H9 (cell line): ENCODE results near the gene SMARCA2. TPM values are rescaled to one million over a fixed set of nuclear protein-coding genes. Genes with fewer than 3 reads are reported as not detected.

Source experiments
- DNase-seq: peaks from one replicate; pipeline ENCODE4 v3.0.0-alpha.2; 2017
- H2AFZ ChIP-seq: one replicate; pipeline ENCODE4 v1.6.1; 2013; ENCODE audit warnings: mild to moderate bottlenecking, low read length, control low read depth, moderate library complexity
- H2AK5ac ChIP-seq: 2 replicates; pipeline ENCODE4 v1.6.1; 2013; ENCODE audit warnings: low read length, control low read depth, mixed read lengths; ENCODE audit not compliant: insufficient read length
- H2BK120ac ChIP-seq: one replicate; pipeline ENCODE4 v1.6.1; 2013; ENCODE audit warnings: low read depth, mild to moderate bottlenecking, low read length, control low read depth, inconsistent platforms; ENCODE audit not compliant: poor library complexity, severe bottlenecking
- H2BK12ac ChIP-seq: 2 replicates; pipeline ENCODE4 v1.6.1; 2013; ENCODE audit warnings: low read length, control low read depth, mixed read lengths, low read depth; ENCODE audit not compliant: insufficient read length
- H2BK15ac ChIP-seq: 2 replicates; pipeline ENCODE4 v1.6.1; 2013; ENCODE audit warnings: low read depth, low read length, control low read depth
- H2BK20ac ChIP-seq: one replicate; pipeline ENCODE4 v1.6.1; 2013; ENCODE audit warnings: low read depth, mild to moderate bottlenecking, low read length, control low read depth, inconsistent platforms; ENCODE audit not compliant: poor library complexity, severe bottlenecking
- H2BK5ac ChIP-seq: 2 replicates; pipeline ENCODE4 v1.6.1; 2013; ENCODE audit warnings: low read length, control low read depth, mixed read lengths; ENCODE audit not compliant: insufficient read length
- H3K14ac ChIP-seq: 2 replicates; pipeline ENCODE4 v1.6.1; 2013; ENCODE audit warnings: low read length, control low read depth; ENCODE audit not compliant: insufficient read depth
- H3K18ac ChIP-seq: 2 replicates; pipeline ENCODE4 v1.6.1; 2013; ENCODE audit warnings: low read depth, mild to moderate bottlenecking, mixed read lengths, low read length, control low read depth; ENCODE audit not compliant: insufficient read length
- H3K23ac ChIP-seq: 2 replicates; pipeline ENCODE4 v1.6.1; 2013; ENCODE audit warnings: low read length, control low read depth, mixed read lengths, low read depth; ENCODE audit not compliant: insufficient read length
- H3K23me2 ChIP-seq: 2 replicates; pipeline ENCODE4 v1.6.1; 2013; ENCODE audit warnings: low read depth, mild to moderate bottlenecking, mixed read lengths, low read length, control low read depth; ENCODE audit not compliant: insufficient read length, poor library complexity, severe bottlenecking
- H3K27ac ChIP-seq: 2 replicates; pipeline ENCODE4 v1.5.1; 2013; ENCODE audit warnings: low read length, control low read depth, mixed read lengths, low read depth; ENCODE audit not compliant: insufficient read length
- H3K27me3 ChIP-seq: 2 replicates; pipeline ENCODE4 v1.6.1; 2013; ENCODE audit warnings: low read length, control low read depth, inconsistent platforms; ENCODE audit not compliant: insufficient read depth
- H3K4ac ChIP-seq: 2 replicates; pipeline ENCODE4 v1.6.1; 2013; ENCODE audit warnings: low read depth, mild to moderate bottlenecking, control low read depth, inconsistent platforms, low read length, moderate library complexity
- H3K4me1 ChIP-seq: 2 replicates; pipeline ENCODE4 v1.6.1; 2013; ENCODE audit warnings: low read length, control low read depth, inconsistent platforms; ENCODE audit not compliant: insufficient read depth
- H3K4me2 ChIP-seq: 2 replicates; pipeline ENCODE4 v1.6.1; 2013; ENCODE audit warnings: low read length, control low read depth, mixed read lengths; ENCODE audit not compliant: insufficient read length, insufficient read depth
- H3K56ac ChIP-seq: 2 replicates; pipeline ENCODE4 v1.6.1; 2013; ENCODE audit warnings: low read depth, mild to moderate bottlenecking, mixed read lengths, low read length, control low read depth; ENCODE audit not compliant: insufficient read length
- H3K79me1 ChIP-seq: 2 replicates; pipeline ENCODE4 v1.6.1; 2013; ENCODE audit warnings: low read depth, mild to moderate bottlenecking, moderate library complexity, low read length, control low read depth, inconsistent platforms; ENCODE audit not compliant: insufficient read depth, poor library complexity, severe bottlenecking
- H3K79me2 ChIP-seq: 2 replicates; pipeline ENCODE4 v1.6.1; 2013; ENCODE audit warnings: low read length, control low read depth, inconsistent platforms; ENCODE audit not compliant: insufficient read depth
- H3K9ac ChIP-seq: 2 replicates; pipeline ENCODE4 v1.6.1; 2013; ENCODE audit warnings: low read length, control low read depth, mixed read lengths; ENCODE audit not compliant: insufficient read length; ENCODE audit errors: extremely low read depth
- H3K9me3 ChIP-seq: one replicate; pipeline ENCODE4 v1.6.1; 2013; ENCODE audit warnings: low read depth, low read length, inconsistent platforms; ENCODE audit not compliant: control insufficient read depth
- H3T11ph ChIP-seq: one replicate; pipeline ENCODE4 v1.6.1; 2013; ENCODE audit warnings: mild to moderate bottlenecking, low read length, control low read depth, inconsistent platforms
- H4K20me1 ChIP-seq: one replicate; pipeline ENCODE4 v1.6.1; 2013; ENCODE audit not compliant: control insufficient read depth, insufficient read length, insufficient read depth
- H4K5ac ChIP-seq: 2 replicates; pipeline ENCODE4 v1.6.1; 2013; ENCODE audit warnings: low read depth, mild to moderate bottlenecking, mixed read lengths, low read length, control low read depth; ENCODE audit not compliant: insufficient read length
- H4K8ac ChIP-seq: replicated peaks from 2 replicates; pipeline ENCODE4 v1.6.1; 2013; ENCODE audit warnings: low read length, control low read depth, mixed read lengths, low read depth; ENCODE audit not compliant: insufficient read length
- H4K91ac ChIP-seq: 2 replicates; pipeline ENCODE4 v1.6.1; 2013; ENCODE audit warnings: low read depth, mild to moderate bottlenecking, moderate library complexity, mixed read lengths, low read length, control low read depth; ENCODE audit not compliant: insufficient read length
- H3K27ac Mint-ChIP-seq, 3 experiments: 2 replicates in 2 of 3; 3 replicates in 1 of 3; pipeline ENCODE4 v1.8.0; 2020 to 2021; ENCODE audit warnings: mixed read lengths in 3 of 3, mild to moderate bottlenecking in 1 of 3, moderate library complexity in 1 of 3
- H3K27me3 Mint-ChIP-seq: 2 replicates; pipeline ENCODE4 v1.8.0; 2021; ENCODE audit warnings: low read depth, mild to moderate bottlenecking, moderate library complexity, mixed read lengths
- H3K36me3 Mint-ChIP-seq, 3 experiments: 2 replicates in 2 of 3; 3 replicates in 1 of 3; pipeline ENCODE4 v1.8.0; 2020 to 2021; ENCODE audit warnings: low read depth in 3 of 3, mixed read lengths in 3 of 3; ENCODE audit not compliant: insufficient read depth in 1 of 3
- H3K4me1 Mint-ChIP-seq, 2 experiments: 2 replicates each; pipeline ENCODE4 v1.8.0; 2020; ENCODE audit warnings: mixed read lengths in 2 of 2
- H3K4me3 Mint-ChIP-seq, 2 experiments: 2 replicates in 1 of 2; 3 replicates in 1 of 2; pipeline ENCODE4 v1.8.0; 2020 to 2021; ENCODE audit warnings: mild to moderate bottlenecking in 2 of 2, mixed read lengths in 2 of 2, moderate library complexity in 1 of 2
- H3K9me3 Mint-ChIP-seq, 2 experiments: 2 replicates in 1 of 2; 3 replicates in 1 of 2; pipeline ENCODE4 v1.8.0; 2020; ENCODE audit warnings: mild to moderate bottlenecking in 2 of 2, mixed read lengths in 2 of 2, moderate library complexity in 1 of 2
- CTCF ChIP-seq: fragments of 200-600 bp; sonication (generic); conservative IDR thresholded peaks from 3 replicates; pipeline ENCODE4 v1.8.0; 2021; ENCODE audit warnings: antibody characterized with exemption, mild to moderate bottlenecking
- WGBS: extraction: QIAGEN DNeasy Blood & Tissue Kit; methylation state at CpG from one replicate; pipeline ENCODE4 v1.1.7; 2013; ENCODE audit warnings: missing lambda C conversion rate, low lambda C conversion rate, mixed read lengths; ENCODE audit not compliant: insufficient read length; ENCODE audit errors: extremely low coverage; 5-methylcytosine and 5-hydroxymethylcytosine counted together
- total RNA-seq: library from RNA; stranded (reverse); gene quantifications from 2 replicates; pipeline ENCODE4 v1.2.1, GENCODE V29; 2021

The SMARCA2 gene
- total RNA-seq, 1 experiment from 2014 or later, result 15.3 TPM

- Histone ChIP-seq H4K8ac (no peak overlapping the region), H4K20me1 (no peaks in the 10 kb centered on the region), H3K9me3 (no peaks in the 10 kb centered on the region), H2AFZ (no peak overlapping the region), H3K18ac (no peak overlapping the region), H3K79me1 (no peaks in the 10 kb centered on the region), H3K4me1 (no peaks in the 10 kb centered on the region), H3K23ac (no peak overlapping the region), H3K23me2 (no peaks in the 10 kb centered on the region), H2BK120ac (no peak overlapping the region), H3K4me2 (no peak overlapping the region), H2BK5ac (no peak overlapping the region), H2BK12ac (no peak overlapping the region), H3K56ac (no peak overlapping the region), H3K27ac (no peak overlapping the region), H3K9ac (no peak overlapping the region), H2BK20ac (no peak overlapping the region), H3K79me2 (no peaks in the 10 kb centered on the region), H3T11ph (no peak overlapping the region), H3K4ac (no peak overlapping the region), H4K5ac (no peak overlapping the region), H3K27me3 (no peaks in the 10 kb centered on the region), H3K14ac (no peak overlapping the region), H2AK5ac (no peak overlapping the region), H2BK15ac (no peak overlapping the region), H4K91ac (no peak overlapping the region)
- no peaks in the 10 kb centered on the region; the same call in 1 of the 2 replicates for H3K27me3 Mint-ChIP-seq
- no peak overlapping the region for H3K27ac Mint-ChIP-seq
- H3K36me3 Mint-ChIP-seq, result no peaks in the 10 kb centered on the region
- 0 out of 4 replicates have a peak, but pooled peaks cover 0 to 2% of the 10 kb centered on the region in 2 experiments for H3K4me1 Mint-ChIP-seq
- no peaks in the 10 kb centered on the region for H3K9me3 Mint-ChIP-seq
- H3K4me3 Mint-ChIP-seq, result no peak overlapping the region
- no peak for TF ChIP-seq CTCF
- no peak for DNase-seq
- WGBS, result no CpG with 5 or more reads among the region's 3 CpGs
Measured at GRCh38 chr9:2122299-2122698, 107.2 kb downstream of the SMARCA2 start.
